DMS79 (cell line): ENCODE data around the gene KLF7.

Experiments
- DNase-seq: peaks from one replicate; lab custom pipeline; 2025; lab: John Stamatoyannopoulos, UW

The KLF7 gene

GRCh38 chr2:207123776-207124391 is 41.9 kb downstream of the KLF7 start:
- no peak for DNase-seq

- DNase-seq = no peak
These were observed 42.4 kb downstream of the KLF7 start for GRCh38 chr2:207123335-207123744.

GRCh38 chr2:207122651-207123334 is 43.0 kb downstream of the KLF7 start:
- DNase-seq = no peak

GRCh38 chr2:207121784-207122183 is 44.0 kb downstream of the KLF7 start:
- DNase-seq = no peak

GRCh38 chr2:207119048-207119447 is 46.7 kb downstream of the KLF7 start:
- no peak for DNase-seq

GRCh38 chr2:207117668-207118067 is 48.1 kb downstream of the KLF7 start:
- no peak for DNase-seq

- DNase-seq = no peak
These were observed 49.9 kb downstream of the KLF7 start for GRCh38 chr2:207115715-207116364.

GRCh38 chr2:207113414-207113813 is 52.3 kb downstream of the KLF7 start:
- DNase-seq = peak; percentile 13

- no peak for DNase-seq
These were observed 53.0 kb downstream of the KLF7 start for GRCh38 chr2:207112785-207113184.

GRCh38 chr2:207112383-207112782 is 53.4 kb downstream of the KLF7 start:
- no peak for DNase-seq

GRCh38 chr2:207111757-207112156 is 54.0 kb downstream of the KLF7 start:
- no peak for DNase-seq

GRCh38 chr2:207110715-207111114 is 55.0 kb downstream of the KLF7 start:
- DNase-seq = no peak

GRCh38 chr2:207110310-207110709 is 55.4 kb downstream of the KLF7 start:
- no peak for DNase-seq

GRCh38 chr2:207109768-207110167 is 56.0 kb downstream of the KLF7 start:
- no peak for DNase-seq

- DNase-seq = no peak
These were observed 57.3 kb downstream of the KLF7 start for GRCh38 chr2:207108440-207108839.

- peak; percentile 24 for DNase-seq
These were observed 58.2 kb downstream of the KLF7 start for GRCh38 chr2:207107551-207107950.

GRCh38 chr2:207107131-207107530 is 58.6 kb downstream of the KLF7 start:
- DNase-seq = no peak

GRCh38 chr2:207103132-207103531 is 62.6 kb downstream of the KLF7 start:
- no peak for DNase-seq

GRCh38 chr2:207101984-207102383 is 63.8 kb downstream of the KLF7 start:
- DNase-seq = no peak

- DNase-seq = no peak
These were observed 68.5 kb downstream of the KLF7 start for GRCh38 chr2:207097278-207097677.

GRCh38 chr2:207095963-207096362 is 69.8 kb downstream of the KLF7 start:
- no peak for DNase-seq

- no peak for DNase-seq
These were observed 72.5 kb downstream of the KLF7 start for GRCh38 chr2:207093234-207093633.

- no peak for DNase-seq
These were observed 72.9 kb downstream of the KLF7 start for GRCh38 chr2:207092818-207093217.
